Ureter (tissue), 1 donor: ENCODE data around the gene USP50. TPM values are rescaled to one million over a fixed set of nuclear protein-coding genes. Genes with fewer than 3 reads are reported as not detected.
"Not testable (repeated sequence)": the region's sequence is repeated elsewhere in the genome, so short reads cannot be mapped to it uniquely, and the experiment has no call there.

Source experiments
- DNase-seq: peaks from one replicate; pipeline ENCODE4 v3.0.0-alpha.2; 2020; ENCODE audit warnings: low spot score
- total RNA-seq: library from RNA; stranded (reverse); gene quantifications from one replicate; pipeline ENCODE4 v1.2.4, GENCODE V29; 2023
- donor health status: DM: yes; HTN: yes; CAD: no.

The USP50 gene
- 1.2 TPM for total RNA-seq

- DNase-seq = no peak
These were observed at the start of gene USP50 for GRCh38 chr15:50546566-50546965. TSS of gene USP50 (minus strand) at chr15:50546666. CDS start at chr15:50546525, 141 bp downstream.

DNA sequence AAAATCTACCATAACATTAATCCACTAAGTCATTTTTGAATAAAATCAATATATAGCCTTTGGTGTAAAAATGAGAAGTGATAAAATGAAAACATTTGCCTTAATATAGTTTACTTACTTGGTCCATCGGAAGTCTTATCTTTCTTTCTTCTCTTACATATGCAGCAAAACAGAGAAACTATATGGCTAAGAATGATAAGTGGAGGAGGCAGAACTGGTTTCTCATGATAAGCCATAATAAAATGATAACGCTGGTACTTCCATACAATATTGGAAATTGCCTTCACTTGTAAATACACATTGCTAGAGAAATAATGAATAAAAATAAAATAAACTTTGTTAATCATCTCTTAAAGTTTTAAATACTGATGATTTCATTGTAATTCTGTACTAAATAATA is 47.8 kb upstream of the USP50 start:
- no peak for DNase-seq

DNA sequence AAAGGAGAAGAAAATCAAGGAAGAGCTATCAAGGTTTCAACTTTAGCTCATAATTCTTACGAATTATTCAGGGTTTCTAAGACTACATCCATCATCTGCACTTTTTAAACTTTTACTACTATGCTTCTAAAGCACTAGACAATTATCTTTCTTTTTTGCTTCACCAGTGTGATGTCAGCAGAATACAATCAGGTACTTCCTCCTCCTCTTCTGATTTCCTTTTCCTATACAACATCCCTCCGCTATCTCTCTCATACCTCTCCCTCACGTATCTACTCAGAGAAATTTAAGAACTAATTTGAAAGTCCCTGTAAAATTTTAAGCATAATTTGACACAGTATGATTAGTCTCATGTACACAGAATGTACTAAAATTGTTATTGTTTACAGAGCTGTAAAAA is 47.3 kb upstream of the USP50 start:
- DNase-seq = no peak

DNA sequence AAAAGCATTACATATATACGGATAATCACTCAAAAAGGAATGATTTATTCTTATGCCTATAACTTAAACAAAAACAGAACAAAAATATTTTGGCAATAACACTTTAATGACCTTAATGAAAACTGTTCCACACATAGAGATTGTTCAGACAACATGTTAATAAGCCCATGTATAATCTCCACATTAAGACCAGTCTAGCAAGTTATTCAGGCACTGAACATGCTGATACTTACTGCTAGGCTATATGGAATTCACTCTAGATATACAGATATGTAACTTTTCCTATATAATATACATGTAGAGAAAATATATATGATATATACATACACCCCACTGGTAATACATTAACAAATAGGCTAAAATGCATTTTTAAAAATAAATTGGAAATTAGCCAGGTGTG is 43.8 kb upstream of the USP50 start:
- no peak for DNase-seq

- no peak for DNase-seq
These were observed 31.0 kb upstream of the USP50 start for GRCh38 chr15:50577492-50577891.

DNA sequence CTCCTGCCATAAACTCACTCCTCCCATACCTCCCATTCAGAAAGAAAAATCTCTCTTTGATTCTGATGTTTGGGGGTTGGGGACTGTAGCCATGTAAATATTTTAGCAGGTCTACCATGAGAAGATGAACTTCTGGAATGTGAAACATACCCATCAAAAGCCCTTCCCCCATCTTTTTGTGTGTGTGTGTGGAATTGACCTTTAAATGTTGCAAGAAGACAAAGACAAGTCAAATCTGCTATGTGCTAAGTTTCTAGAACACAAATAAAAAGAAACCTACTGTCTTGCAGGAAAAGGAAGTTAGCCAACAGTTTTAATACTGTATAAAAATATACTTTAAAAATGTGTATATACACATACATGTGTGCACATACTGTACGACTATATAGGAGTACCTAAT is 29.7 kb upstream of the USP50 start:
- DNase-seq = no peak

- not testable (repeated sequence) for DNase-seq
These were observed 27.4 kb upstream of the USP50 start for GRCh38 chr15:50573842-50574241.

DNA sequence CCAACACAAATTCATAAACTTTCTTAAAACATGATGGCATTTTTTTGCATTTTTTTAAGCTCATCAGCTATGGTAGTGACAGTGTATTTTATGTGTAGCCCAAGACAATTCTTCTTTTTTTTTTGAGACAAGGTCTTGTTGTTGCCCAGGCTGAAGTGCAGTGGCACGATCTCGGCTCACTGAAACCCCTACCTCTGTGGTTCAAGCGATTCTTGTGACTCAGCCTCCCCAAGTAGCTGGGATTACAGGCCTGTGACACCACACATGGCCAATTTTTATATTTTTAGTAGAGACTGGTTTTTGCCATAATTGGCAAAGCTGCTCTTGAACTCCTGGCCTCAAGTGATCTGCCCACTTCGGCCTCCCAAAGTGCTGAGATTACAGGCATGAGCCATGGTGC is 17.3 kb upstream of the USP50 start:
- DNase-seq = no peak

DNA sequence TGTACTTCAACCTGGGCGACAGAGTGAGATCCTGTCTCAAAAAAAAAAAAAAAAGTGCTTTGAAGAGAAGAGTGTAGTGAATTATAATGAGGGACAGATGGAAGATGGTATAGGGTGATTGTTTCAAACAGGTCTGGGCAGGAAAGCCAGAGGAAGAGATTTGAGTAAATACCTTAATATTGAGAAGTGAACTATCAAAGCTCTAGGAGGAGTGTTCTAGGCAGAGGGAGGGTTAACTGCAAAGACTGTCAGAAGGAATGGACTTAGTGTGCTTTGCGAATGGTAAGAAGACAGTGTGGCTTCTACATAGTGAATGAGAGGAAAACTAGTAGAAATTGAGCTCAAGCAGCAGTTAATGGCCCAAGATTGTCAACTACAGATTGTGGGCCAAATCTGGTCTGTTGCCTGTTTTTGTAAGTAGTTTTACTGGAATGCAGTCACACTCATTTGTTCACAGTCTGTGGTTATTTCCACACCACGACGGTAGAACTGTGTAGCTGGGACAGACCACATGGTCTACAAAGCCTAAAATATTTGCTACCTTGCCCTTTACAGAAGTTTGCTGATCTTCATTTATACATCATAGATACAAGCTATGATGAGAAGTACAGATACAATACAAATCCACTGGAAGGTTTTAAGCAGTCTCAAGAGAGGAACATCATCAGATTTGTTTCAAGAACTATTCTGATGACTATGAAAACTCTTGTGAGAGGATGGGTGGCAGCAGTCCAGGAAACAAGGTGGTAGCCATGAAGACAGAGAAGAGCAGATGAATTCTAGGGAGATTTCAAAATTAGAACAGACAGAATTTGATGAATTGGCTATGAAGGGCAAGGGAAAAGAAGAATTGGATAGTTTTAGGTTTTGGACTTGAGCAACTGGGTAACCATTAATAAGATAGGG is 16.5 kb upstream of the USP50 start:
- DNase-seq = no peak

DNA sequence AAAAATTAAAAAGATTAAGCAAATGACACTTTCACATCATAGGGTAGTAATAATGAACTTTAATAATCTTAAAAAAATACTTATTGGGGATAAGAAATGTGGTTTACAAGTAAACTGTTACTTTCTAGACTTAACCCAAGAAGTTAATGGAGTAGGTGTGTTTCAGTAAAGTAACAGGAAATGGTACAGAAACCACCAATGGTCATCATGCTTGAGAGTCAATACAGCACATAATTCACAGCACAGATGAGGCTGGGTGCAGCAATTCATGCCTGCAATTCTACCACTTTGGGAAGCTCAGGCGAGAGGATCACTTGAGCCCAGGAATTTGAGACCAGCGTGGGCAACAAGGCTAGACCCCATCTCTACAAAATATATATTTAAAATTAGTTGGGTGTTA is 11.5 kb upstream of the USP50 start:
- DNase-seq = no peak

GRCh38 chr15:50556642-50557371 is 10.3 kb upstream of the USP50 start:
- no peak for DNase-seq

- DNase-seq = no peak
These were observed 5.8 kb upstream of the USP50 start for GRCh38 chr15:50552238-50552637.

- DNase-seq = no peak
These were observed 2.9 kb upstream of the USP50 start for GRCh38 chr15:50549326-50549725.

GRCh38 chr15:50544368-50544767 is 2.1 kb downstream of the USP50 start:
- no peak for DNase-seq

DNA sequence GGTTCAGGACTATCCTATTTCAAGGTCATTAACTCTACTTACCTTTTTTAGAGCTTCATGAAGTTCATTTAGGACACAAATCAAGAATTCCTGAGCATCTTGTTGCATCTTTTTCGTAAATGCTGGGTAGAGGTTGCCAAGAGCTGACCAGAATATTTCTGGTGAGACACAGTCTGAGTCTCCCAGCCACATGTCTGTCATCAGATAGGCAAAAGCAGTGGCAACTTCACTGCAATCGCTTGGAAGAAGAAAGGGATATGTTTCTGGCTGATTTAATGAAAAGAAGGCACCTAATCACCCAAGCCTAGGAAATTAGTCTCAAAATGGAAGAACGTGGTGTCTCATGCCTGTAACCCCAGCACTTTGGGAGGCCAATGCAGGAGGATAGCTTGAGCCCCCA is 2.9 kb downstream of the USP50 start:
- no peak for DNase-seq

GRCh38 chr15:50542887-50543210 is 3.6 kb downstream of the USP50 start:
- DNase-seq = no peak

- DNase-seq = no peak
These were observed 14.7 kb downstream of the USP50 start for GRCh38 chr15:50531766-50532165.

DNA sequence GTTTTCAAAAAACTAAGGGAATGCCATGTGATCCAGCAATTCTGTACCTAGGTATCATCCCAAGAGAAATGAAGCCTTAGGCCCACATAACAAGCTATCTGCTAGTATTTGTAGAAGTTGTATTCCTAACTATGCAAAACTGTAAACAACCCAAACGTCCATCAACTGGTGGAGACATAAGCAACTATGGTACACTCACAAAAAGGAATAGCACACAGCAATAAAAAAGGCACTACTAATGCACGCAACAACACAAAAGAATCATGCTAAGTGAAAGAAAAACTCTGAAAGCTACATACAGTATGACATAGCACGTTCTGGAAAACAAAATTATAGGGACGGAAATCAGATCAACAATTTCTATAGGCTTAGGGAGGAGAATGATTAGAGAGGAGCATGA is 15.3 kb downstream of the USP50 start:
- DNase-seq = no peak

GRCh38 chr15:50523851-50524251 is 22.6 kb downstream of the USP50 start:
- no peak for DNase-seq

DNA sequence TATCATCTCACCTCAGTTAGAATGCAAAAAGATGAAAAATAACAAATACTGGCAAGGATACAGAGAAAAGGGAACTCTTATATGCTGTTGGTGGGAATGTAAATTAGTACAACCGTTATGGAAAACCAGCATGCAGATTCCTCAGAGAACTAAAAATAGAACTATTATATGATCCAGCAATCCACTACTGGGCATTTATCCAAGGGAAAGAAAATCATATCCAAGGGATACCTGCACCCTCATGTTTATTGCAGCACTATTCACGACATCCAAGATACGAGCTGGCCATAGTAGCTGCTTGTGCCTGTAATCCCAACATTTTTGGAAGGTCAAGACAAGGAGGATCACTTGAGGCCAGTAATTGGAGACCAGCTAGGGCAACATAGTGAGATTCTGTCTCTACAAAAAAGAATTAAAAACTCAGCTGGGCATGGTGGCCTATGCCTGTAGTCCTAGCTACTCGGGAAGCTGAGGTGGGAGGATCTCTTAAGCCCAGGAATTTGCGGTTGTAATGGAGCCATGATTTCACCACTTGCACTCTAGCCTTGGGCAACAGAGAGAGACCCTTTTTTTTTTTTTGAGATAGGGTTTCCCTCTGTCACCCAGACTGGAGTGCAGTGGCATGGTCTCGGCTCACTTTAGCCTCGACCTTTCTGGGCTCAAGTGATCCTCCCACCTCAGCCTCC is 26.6 kb downstream of the USP50 start:
- DNase-seq = no peak

- DNase-seq = no peak
These were observed 33.5 kb downstream of the USP50 start for GRCh38 chr15:50513001-50513400.

DNA sequence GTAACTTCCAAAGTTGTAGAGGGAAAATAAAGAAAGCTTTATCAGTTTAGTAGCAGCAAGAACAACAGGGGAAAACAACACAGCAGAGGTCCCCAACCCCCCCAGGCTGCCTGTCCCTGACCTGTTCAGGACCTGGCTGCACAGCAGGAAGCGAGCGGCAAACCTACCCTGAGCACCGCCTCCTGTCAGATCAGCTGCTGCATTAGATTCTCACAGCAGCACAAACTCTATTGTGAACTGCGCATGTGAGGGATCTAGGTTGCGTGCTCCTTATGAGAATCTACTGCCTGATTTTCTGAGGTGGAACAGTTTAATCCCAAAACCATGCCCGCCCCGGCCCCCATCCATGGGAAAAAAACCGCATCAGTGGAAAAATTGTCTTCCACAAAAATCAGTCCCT is 40.3 kb downstream of the USP50 start:
- no peak for DNase-seq

DNA sequence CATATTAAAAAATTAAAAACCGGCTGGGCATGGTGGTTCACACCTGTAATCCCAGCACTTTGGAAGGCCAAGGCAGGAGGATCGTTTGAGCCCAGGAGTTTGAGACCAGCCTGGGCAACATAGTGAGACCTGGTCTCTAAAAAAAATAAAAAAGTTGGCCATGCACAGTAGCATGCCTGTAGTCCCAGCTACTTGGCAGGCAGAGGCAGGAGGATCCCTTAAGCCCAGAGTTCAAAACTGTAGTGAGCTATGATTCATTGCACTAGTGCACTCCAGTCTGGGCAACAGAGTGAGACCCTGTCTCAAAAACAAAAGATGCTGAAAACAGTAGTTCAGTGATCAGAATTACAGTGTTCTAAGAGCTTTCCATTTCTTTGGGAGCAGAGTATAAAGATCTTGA is 40.8 kb downstream of the USP50 start:
- not testable (repeated sequence) for DNase-seq
